Chondrocyte (in vitro differentiated cells): ENCODE measurements around the gene MYL6. TPM values are rescaled to one million over a fixed set of nuclear protein-coding genes. Genes with fewer than 3 reads are reported as not detected.
A peak's percentile ranks its signal among the peaks of the same experiment; 100 is the strongest.

Experiments used
- DNase-seq: peaks from one replicate; pipeline ENCODE4 v3.0.0; 2021; ENCODE audit warnings: mixed read lengths, low spot score
- H3K27ac Mint-ChIP-seq: one replicate; pipeline ENCODE4 v1.8.0; 2021; ENCODE audit warnings: mild to moderate bottlenecking, moderate library complexity, mixed read lengths; ENCODE audit not compliant: unreplicated experiment
- H3K27me3 Mint-ChIP-seq: 2 replicates; pipeline ENCODE4 v1.8.0; 2021; ENCODE audit warnings: low read depth, mixed read lengths
- H3K36me3 Mint-ChIP-seq: 2 replicates; pipeline ENCODE4 v1.8.0; 2021; ENCODE audit warnings: low read depth, mixed read lengths
- H3K4me1 Mint-ChIP-seq: 2 replicates; pipeline ENCODE4 v1.8.0; 2021; ENCODE audit warnings: low read depth, mild to moderate bottlenecking, mixed read lengths
- H3K4me3 Mint-ChIP-seq: one replicate; pipeline ENCODE4 v1.8.0; 2021; ENCODE audit warnings: mild to moderate bottlenecking, moderate library complexity, mixed read lengths; ENCODE audit not compliant: unreplicated experiment
- H3K9me3 Mint-ChIP-seq: 2 replicates; pipeline ENCODE4 v1.8.0; 2021; ENCODE audit warnings: low read depth, mixed read lengths
- CTCF ChIP-seq: fragments of 200-600 bp; sonication (generic); IDR thresholded peaks from 2 replicates; pipeline ENCODE4 v1.5.0; 2021; ENCODE audit warnings: antibody characterized with exemption, mild to moderate bottlenecking, moderate library complexity
- total RNA-seq: library from RNA; stranded (reverse); gene quantifications from 3 replicates; pipeline ENCODE4 v1.2.1, GENCODE V29; 2021

Gene MYL6
- total RNA-seq, 1 donor from 2014 or later: 2,282 TPM

- H3K36me3 Mint-ChIP-seq: peaks cover 40% of the 10 kb centered on the region
- no peaks in the 10 kb centered on the region for H3K9me3 Mint-ChIP-seq
These were observed 14.7 kb downstream of the MYL6 start for GRCh38 chr12:56172839-56173238.

GRCh38 chr12:56178347-56178746, 20.2 kb downstream of the MYL6 start:
- no peak for TF ChIP-seq CTCF
- no peaks in the 10 kb centered on the region for H3K9me3 Mint-ChIP-seq
- no peaks in the 10 kb centered on the region for H3K27me3 Mint-ChIP-seq
- no peak overlapping the region for H3K27ac Mint-ChIP-seq
- no peak overlapping the region for H3K4me3 Mint-ChIP-seq
- no peak for DNase-seq
- peaks cover 41% of the 10 kb centered on the region for H3K36me3 Mint-ChIP-seq
- H3K4me1 Mint-ChIP-seq: no peaks in the 10 kb centered on the region

More at GRCh38 chr12:56172839-56173238, 14.7 kb downstream of the MYL6 start:
- H3K27me3 Mint-ChIP-seq: no peaks in the 10 kb centered on the region
- DNase-seq: no peak
- TF ChIP-seq CTCF: no peak
- H3K4me3 Mint-ChIP-seq: no peak overlapping the region
- no peaks in the 10 kb centered on the region for H3K4me1 Mint-ChIP-seq
- H3K27ac Mint-ChIP-seq: no peak overlapping the region

GRCh38 chr12:56186957-56187356, 28.8 kb downstream of the MYL6 start:
- Mint-ChIP-seq H3K27ac (no peak overlapping the region), H3K4me3 (no peak overlapping the region), H3K36me3 (peaks cover 10% of the 10 kb centered on the region), H3K9me3 (no peaks in the 10 kb centered on the region), H3K27me3 (no peaks in the 10 kb centered on the region), H3K4me1 (peaks cover 24% of the 10 kb centered on the region)
- TF ChIP-seq CTCF: no peak
- no peak for DNase-seq

- H3K36me3 Mint-ChIP-seq: peaks cover 10% of the 10 kb centered on the region
- H3K4me1 Mint-ChIP-seq: peaks cover 30% of the 10 kb centered on the region
- H3K4me3 Mint-ChIP-seq: peak overlapping the region; percentile 74
- peak overlapping the region; percentile 71 for H3K27ac Mint-ChIP-seq
- no peaks in the 10 kb centered on the region for H3K27me3 Mint-ChIP-seq
- H3K9me3 Mint-ChIP-seq: no peaks in the 10 kb centered on the region
- no peak for DNase-seq
- TF ChIP-seq CTCF: no peak
These were observed 30.1 kb downstream of the MYL6 start for GRCh38 chr12:56188131-56188777.

- Mint-ChIP-seq H3K4me3 (peak overlapping the region; percentile 74), H3K9me3 (no peaks in the 10 kb centered on the region), H3K36me3 (peaks cover 10% of the 10 kb centered on the region), H3K4me1 (peaks cover 33% of the 10 kb centered on the region), H3K27me3 (no peaks in the 10 kb centered on the region), H3K27ac (peak overlapping the region; percentile 71)
- no peak for DNase-seq
- TF ChIP-seq CTCF: no peak
These were observed 30.6 kb downstream of the MYL6 start for GRCh38 chr12:56188778-56189098.
